Mucosa of descending colon (tissue), 3 donors: ENCODE results near the gene TOM1. TPM values are rescaled to one million over a fixed set of nuclear protein-coding genes. Genes with fewer than 3 reads are reported as not detected.
A peak's percentile ranks its signal among the peaks of the same experiment; 100 is the strongest.

Experiments used
- ATAC-seq: fragments of 200-7000 bp; cut with Tn5 transposase; one replicate; pipeline ENCODE4 v1.9.1; 2020; ENCODE audit warnings: mild to moderate bottlenecking, moderate library complexity
- DNase-seq, 3 donors: peaks; one replicate each; pipeline ENCODE4 v3.0.0-alpha.2; 2020
- H3K36me3 ChIP-seq: fragments of 200-600 bp; one replicate; pipeline ENCODE4 v1.8.0; 2021; ENCODE audit warnings: low read depth, mild to moderate bottlenecking
- H3K4me1 ChIP-seq: fragments of 200-600 bp; one replicate; pipeline ENCODE4 v1.8.0; 2021; ENCODE audit warnings: low read depth, mild to moderate bottlenecking
- H3K4me3 ChIP-seq: fragments of 200-600 bp; one replicate; pipeline ENCODE4 v1.8.0; 2021; ENCODE audit warnings: mild to moderate bottlenecking
- H3K9me3 ChIP-seq: fragments of 200-600 bp; one replicate; pipeline ENCODE4 v1.8.0; 2021; ENCODE audit warnings: mild to moderate bottlenecking
- CTCF ChIP-seq: fragments of 200-600 bp; IDR thresholded peaks from one replicate; pipeline ENCODE4 v1.8.0; 2022; ENCODE audit warnings: antibody characterized with exemption, mild to moderate bottlenecking
- intact Hi-C, 2 donors: fragments of 100-400 bp; cut with DNase I in 1 of 2; cut with micrococcal nuclease in 1 of 2; formaldehyde crosslinking; loops; one replicate each; pipeline versions ENCODE4 v1.11.0 to v1.11.1; 2022; cut with DNase I, micrococcal nuclease
- total RNA-seq, 3 donors: library from RNA; stranded (reverse); fragmentation: NEBNext Ultra II Directional in 2 of 3; extraction: Animal tissue kit (Norgen Biotek cat#: 25700) in 2 of 3; gene quantifications; one replicate each; pipeline versions ENCODE4 v1.2.1 to v1.2.4, GENCODE V29; 2021 to 2023
- donor health status: DM: no; HTN: no; CAD: no; lungs with moderate emphysema.
- donor health status: DM: no; HTN: no; CAD: no.
- donor health status: DM: no; HTN: yes; CAD: no.

TOM1 gene
- total RNA-seq, 3 donors from 2014 or later = 59.8 to 74.7 (median 60.2) TPM

DNA sequence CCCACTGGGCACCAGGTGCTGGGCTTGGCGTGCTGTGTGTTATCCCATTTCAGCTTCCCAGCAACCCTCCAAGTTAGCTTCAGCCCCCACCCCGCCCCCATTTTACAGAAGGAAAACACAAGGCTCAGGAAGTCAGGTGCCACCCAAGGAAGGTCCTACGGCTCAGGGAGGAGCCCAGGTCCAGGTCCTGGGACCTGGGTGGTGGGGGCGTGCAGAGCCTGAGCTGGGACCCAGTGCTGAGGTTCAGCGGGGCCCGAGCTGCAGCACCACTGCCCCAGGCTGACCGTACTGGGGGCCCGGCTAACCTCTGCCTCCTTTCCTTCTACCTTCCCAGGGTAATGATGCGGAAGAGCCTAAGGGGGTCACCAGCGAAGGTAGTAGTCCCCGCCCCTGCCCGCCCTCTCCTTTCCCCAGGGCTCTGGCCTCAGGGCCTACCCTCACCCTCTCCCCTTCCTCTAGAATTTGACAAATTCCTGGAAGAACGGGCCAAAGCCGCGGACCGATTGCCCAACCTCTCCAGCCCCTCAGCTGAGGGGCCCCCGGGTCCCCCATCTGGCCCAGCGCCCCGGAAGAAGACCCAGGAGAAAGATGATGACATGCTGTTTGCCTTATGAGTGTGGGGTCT is 47.0 kb downstream of the TOM1 start:
- H3K4me3 ChIP-seq = no peak overlapping the region
- H3K36me3 ChIP-seq = no peaks in the 10 kb centered on the region
- peaks cover 4% of the 10 kb centered on the region for H3K4me1 ChIP-seq
- no peak for TF ChIP-seq CTCF
- H3K9me3 ChIP-seq = no peaks in the 10 kb centered on the region
- intact Hi-C loops = no loop called here
- ATAC-seq (no peak), DNase-seq (peak in 1 of 3 donors; percentile 40)

GRCh38 chr22:35347462-35347861 is 47.8 kb downstream of the TOM1 start:
- H3K4me1 ChIP-seq = peaks cover 4% of the 10 kb centered on the region
- no peak overlapping the region for H3K4me3 ChIP-seq
- ATAC-seq (no peak), DNase-seq (peak in 1 of 3 donors; percentile 45)
- TF ChIP-seq CTCF = no peak
- no peaks in the 10 kb centered on the region for H3K9me3 ChIP-seq
- no peaks in the 10 kb centered on the region for H3K36me3 ChIP-seq
- intact Hi-C loops = no loop called here

- DNase-seq (peak in 1 of 3 donors; percentile 34), ATAC-seq (no peak)
- TF ChIP-seq CTCF = no peak
- Histone ChIP-seq H3K4me1 (peaks cover 4% of the 10 kb centered on the region), H3K9me3 (no peaks in the 10 kb centered on the region), H3K4me3 (no peak overlapping the region), H3K36me3 (no peaks in the 10 kb centered on the region)
- intact Hi-C loops = no loop called here
These were observed 48.4 kb downstream of the TOM1 start for GRCh38 chr22:35348026-35348590.

DNA sequence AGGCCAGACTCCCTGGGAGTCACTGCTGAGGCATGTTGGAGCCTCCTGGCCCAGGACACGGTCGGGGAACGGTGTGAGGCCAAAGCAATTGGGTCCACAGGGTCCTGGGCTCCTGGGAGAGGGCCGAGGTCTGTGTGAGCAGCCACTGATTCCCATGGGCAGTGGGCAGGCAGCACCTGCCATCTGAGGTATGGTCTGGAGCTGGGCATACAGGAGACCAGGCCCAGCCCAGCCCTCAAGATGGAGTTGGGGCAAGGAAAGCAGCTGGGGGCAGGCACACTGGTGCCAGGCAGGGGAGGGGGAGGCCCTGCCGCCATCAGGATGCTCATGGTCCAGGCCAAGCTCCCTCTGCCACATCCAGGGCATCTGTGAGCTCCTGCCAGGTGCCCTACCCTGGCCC is 49.0 kb downstream of the TOM1 start:
- no peaks in the 10 kb centered on the region for H3K9me3 ChIP-seq
- H3K4me3 ChIP-seq = no peak overlapping the region
- intact Hi-C loops = no loop called here
- TF ChIP-seq CTCF = no peak
- ATAC-seq (no peak), DNase-seq (peak in 1 of 3 donors; percentile 49)
- no peaks in the 10 kb centered on the region for H3K36me3 ChIP-seq
- peaks cover 4% of the 10 kb centered on the region for H3K4me1 ChIP-seq

DNA sequence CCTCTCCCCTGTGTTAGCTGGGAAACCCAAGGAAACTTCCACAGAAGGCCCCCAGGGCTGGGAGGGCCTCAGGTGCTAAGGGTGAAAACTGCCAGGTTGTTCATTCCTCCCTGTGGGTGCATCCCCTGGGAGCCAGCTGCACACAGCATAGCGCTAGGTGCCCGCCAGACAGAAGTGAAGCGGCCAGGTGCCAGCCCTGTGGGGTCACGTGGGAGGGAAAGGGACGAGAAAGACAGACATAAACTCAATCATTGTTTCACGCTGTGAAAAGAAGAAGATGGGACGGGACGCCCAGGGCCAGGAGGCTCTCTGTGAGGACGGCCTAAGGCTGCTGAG is 49.6 kb downstream of the TOM1 start:
- peaks cover 4% of the 10 kb centered on the region for H3K4me1 ChIP-seq
- TF ChIP-seq CTCF = no peak
- no peaks in the 10 kb centered on the region for H3K36me3 ChIP-seq
- no peak for ATAC-seq
- H3K9me3 ChIP-seq = no peaks in the 10 kb centered on the region
- H3K4me3 ChIP-seq = no peak overlapping the region
- intact Hi-C loops = no loop called here
- DNase-seq = peak in 1 of 3 donors; percentile 53
